CD4-positive, alpha-beta T cell treated with Interleukin-2 at 100 ng/mL for 4 hours (primary cell): Measurements from ENCODE around the gene MARVELD2.
"Not testable (repeated sequence)": the region's sequence is repeated elsewhere in the genome, so short reads cannot be mapped to it uniquely, and the experiment has no call there.

ENCODE experiments used
- DNase-seq: peaks from one replicate; pipeline ENCODE4 v3.0.0-alpha.2; 2020; ENCODE audit warnings: low spot score

Gene MARVELD2

DNA sequence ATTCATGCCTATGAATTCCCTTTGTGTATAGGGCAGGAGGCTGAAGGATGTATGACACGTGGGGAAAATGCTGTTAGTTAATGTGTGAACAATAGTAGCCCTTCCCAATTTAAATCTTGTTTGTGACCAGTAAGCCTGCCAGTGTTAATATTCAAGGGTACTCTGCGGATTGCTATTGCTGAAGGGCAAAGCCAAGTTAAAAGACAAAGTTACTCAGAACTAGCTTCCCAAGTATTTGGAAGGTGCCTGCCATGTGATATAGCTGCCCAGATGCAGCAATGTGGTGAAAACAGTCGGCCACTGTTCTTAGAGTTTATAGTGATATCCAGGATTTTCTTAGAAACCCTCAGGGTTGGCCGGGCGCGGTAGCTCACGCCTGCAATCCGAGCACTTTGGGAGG, 34.6 kb downstream of the MARVELD2 start:
- no peak for DNase-seq

DNA sequence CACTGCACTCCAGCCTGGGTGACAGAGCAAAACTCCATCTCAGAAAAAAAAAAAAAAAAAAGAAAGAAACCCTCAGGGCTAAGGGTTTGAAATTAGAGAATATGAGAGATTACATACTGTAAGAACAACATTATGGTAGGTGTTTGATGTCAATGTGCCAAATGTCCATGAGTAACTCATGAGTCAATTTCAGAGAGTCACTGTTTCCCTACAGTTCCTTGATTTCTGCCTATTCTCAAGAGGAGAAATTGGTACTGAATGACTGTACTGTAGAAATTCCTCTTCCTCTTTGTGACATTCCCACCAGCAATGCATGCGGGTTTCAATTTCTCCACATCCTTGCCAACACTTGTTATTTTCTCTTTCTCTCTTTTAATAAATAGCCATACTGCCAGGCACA, 35.2 kb downstream of the MARVELD2 start:
- no peak for DNase-seq

DNA sequence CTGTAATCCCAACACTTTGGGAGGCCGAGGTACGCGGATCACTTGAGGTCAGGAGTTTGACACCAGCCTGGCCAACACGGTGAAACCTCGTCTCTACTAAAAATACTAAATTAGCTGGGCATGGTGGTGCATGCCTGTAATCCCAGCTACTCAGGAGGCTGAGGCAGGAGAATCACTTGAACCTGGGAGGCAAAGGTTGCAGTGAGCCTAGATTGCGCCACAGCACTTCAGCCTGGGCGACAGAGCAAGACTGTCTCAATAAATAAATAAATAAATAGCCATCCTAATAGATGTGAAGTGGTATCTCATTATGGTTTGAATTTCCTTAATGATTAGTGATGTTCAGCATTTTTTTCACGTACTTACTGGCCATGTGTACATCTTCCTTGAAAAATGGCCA, 35.6 kb downstream of the MARVELD2 start:
- DNase-seq = not testable (repeated sequence)

DNA sequence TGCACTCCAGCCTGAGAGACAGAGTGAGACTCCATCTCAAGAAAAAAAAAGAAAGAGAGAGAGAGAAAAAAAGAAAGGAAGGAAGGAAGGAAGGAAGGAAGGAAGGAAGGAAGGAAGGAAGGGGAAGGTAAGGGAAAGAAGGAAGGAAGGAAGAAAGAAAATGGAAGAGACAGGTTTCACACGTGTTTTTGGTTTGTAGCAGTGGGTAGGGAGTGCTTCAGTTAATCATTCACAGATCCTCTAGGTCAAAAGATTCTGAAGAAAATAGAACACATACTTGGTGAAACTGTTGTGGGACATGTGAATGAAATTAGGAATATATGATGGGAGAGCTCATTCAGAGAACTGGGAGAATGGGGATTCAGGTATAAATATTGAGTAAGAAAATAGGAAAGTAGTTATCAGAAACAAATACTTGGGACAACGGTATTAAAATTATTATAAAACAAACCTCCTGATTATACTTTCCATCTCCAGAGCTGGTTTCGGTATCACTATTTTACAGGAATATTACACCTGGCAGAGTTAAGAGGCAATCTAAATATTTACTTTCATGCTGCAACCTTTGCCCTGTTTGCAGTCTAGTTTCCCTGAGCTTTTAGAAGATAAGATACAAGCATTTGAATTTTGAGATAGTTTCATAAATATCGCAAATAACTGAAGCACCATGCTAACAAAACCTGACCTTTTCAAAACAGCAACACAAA, 37.2 kb downstream of the MARVELD2 start:
- DNase-seq = no peak

DNA sequence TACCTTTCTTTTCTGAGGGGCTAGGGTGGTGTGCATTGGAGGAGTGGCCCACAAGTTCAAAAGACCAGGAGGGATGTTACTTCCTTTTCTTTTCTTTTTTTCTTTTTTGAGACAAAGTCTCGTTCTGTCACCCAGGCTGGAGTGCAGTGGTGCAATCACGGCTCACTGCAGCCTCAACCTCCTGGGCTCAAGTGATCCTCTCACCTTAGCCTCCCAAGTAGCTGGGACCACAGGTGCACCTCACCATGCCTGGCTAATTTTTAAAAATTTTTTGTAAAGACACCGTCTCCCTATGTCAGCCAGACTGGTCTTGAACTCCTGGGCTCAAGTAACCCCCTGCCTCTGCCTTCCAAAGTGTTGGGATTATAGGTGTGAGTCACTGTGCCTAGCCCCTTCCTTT, 38.6 kb downstream of the MARVELD2 start:
- DNase-seq = not testable (repeated sequence)

DNA sequence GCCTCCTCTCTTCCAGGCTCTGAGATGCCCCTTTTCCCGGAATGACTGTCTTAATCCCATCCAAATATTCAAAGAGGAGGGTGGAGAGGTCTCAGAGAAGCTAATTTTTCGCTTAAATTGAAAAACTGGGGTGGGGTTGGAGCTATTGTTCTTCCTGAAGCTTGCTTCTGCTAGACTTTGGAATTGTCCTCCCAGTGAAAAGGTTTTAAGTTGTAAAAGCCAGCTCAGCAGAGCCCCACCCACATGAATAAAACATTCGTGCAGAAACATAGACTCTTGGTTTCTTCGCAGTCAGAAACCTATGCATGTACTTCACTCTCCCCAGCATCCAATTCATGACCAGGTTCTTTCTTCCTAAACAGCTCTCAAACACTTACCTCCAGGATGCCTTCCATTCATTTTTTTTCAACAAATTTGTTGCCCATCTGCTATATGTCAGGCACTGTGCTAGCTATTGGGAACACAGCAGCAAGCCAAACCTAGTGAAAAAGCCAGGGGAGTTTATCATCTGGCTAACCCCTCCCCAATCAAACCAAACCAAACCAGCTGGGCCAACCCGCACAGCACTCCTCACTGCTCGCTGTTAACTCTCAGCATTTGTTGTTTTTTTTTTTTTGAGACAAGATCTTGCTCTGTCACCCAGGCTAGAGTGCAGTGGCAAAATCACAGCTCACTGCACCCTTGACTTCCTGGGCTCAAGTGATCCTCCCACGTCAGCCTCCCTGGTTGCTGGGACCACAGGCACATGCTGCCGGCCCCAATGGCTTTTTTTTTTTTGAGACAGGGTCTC, 39.7 kb downstream of the MARVELD2 start:
- DNase-seq = no peak

DNA sequence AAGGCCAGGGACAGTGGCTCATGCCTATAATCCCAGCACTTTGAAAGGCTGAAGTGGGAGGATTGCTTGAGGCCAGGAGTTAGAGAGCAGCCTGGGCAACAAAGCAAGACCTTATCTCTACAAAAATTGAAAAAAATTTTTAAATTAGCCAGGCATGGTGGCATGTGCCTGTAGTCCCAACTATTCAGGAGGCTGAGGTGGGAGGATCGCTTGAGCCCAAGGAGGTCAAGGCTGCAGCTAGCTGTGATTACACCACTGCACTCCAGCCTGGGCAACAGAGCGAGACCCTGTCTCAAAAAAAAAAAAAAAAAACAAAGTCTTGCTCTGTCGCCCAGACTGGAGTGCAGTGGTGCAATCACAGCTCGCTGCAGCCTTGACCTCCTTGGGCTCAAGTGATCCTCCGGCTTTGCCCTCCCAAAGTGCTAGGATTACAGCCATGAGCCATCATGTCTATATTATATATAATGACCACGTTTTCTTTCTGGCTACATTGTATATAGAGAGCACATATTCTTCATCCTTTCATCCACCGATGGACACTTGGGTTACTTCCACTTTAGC, 40.6 kb downstream of the MARVELD2 start:
- DNase-seq = not testable (repeated sequence)

DNA sequence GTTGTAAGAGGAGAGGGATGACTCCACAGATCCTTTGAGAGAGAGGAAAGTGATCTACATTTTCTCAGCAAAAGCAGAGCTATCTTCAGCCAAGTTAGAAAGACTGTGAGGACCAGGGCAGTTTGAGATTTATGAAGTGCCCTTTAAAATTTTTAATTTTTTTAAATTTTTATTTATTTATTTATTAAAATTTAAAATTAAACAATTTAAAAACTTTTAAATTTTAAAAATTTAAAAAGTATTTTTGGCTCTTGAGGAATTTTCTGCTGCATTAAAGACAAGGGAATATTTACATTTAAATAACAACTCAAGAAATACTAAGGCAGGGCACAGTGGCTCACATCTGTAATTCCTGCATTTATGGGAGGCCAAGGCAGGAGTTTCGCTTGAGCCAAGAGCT, 47.3 kb downstream of the MARVELD2 start:
- no peak for DNase-seq

DNA sequence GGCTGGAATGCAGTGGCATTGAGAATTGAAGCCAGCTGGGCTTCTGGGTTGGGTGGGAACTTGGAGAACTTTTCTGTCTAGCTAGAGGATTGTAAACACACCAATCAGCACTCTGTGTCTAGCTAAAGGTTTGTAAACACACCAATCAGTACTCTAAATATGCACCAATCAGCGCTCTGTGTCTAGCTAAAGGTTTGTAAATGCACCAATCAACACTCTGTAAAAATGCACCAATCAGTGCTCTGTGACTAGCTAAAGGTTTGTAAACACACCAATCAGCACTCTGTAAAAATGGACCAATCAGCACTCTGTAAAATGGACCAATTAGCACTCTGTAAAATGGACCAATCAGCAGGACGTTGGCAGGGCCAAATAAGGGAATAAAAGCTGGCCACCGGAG, 51.5 kb downstream of the MARVELD2 start:
- DNase-seq = not testable (repeated sequence)

DNA sequence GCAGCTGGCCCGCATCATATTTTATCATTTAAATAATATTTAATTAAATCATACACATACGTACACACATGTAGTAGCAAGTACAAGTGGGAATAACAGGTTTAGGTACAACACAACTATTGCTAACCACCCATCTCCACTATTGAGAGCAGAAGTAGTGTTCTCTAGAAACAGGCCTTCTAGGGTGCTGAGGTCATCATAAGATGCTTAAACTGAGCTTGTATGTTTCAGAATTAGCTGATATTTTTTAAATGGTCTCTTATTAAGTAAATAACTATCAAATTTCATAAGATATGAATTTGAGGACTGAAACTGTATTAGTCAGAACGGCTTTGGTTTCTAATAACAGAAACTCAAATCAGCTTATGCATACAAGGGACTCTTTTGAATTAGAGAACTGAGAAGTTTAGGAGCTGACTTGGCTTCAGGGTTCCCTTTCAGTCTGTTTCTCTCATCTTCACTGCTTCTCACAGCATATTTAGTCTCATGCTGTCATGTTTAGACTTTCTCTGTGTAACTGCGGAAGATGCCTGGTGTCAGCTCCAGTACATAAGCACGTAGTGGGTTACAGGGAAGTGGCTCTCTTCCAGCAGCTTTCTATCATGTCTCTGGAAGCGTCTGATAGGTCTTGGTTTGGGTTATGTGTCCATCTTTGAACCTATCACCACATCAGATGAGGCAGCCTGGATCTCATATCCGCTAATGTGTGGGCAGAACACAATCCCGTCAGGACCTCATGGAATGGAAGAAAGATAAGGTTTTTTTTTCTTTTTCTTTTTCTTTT, 52.7 kb downstream of the MARVELD2 start:
- DNase-seq = no peak

DNA sequence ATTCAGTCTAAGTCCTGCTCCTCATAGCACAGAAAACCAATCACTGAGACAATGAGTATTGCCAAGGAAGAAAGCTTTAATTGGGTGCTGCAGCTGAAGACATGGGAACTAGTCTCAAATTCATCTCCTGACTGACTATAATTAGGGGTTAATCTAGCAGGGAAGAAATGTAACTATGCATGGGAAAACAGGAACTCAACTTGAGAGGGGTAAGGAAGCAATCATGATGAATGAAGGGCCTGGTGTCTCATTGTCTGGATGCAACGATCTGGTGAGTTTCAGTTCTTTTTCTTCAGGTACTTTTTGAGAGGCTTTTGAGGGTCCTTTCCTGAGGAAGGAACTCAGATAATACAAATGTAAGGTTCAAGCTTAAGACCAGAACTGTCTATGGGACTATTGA, 53.7 kb downstream of the MARVELD2 start:
- DNase-seq = no peak

DNA sequence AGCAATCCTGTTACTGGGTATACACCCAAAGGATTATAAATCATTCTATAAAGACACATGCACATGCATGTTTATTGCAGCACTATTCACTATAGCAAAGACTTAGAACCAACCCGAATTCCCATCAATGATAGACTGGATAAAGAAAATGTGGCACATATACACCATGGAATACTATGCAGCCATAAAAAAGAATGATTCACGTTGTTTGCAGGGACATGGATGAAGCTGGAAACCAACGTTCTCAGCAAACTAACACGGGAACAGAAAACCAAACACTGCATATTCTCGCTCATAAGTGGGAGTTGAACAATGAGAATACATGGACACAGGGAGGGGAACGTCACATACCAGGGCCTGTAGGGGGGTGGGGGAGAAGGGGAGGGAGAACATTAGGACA, 56.6 kb downstream of the MARVELD2 start:
- DNase-seq = not testable (repeated sequence)

DNA sequence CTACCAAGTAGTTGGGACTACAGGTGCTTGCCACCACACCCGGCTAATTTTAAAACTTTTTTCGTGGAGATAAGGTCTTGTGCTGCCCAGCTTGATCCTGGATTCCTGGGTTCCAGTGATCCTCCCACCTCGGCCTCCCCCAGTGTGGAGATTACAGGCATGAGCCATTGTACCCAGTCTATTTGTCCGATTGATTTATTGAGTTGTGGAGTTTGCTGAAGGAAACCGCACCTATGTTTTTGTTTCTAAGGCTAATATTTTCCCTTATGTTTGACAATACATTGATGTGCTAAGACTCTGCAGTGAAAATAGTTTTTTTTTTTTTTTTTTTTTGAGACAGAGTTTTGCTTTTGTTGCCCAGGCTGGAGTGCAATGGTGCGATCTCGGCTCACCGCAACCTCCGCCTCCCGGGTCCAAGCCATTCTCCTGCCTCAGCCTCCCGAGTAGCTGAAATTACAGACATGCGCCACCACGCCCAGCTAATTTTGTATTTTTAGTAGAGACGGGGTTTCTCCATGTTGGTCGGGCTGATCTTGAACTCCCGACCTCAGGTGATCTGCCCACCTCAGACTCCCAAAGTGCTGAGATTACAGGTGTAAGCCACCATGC, 57.7 kb downstream of the MARVELD2 start:
- DNase-seq = not testable (repeated sequence)

DNA sequence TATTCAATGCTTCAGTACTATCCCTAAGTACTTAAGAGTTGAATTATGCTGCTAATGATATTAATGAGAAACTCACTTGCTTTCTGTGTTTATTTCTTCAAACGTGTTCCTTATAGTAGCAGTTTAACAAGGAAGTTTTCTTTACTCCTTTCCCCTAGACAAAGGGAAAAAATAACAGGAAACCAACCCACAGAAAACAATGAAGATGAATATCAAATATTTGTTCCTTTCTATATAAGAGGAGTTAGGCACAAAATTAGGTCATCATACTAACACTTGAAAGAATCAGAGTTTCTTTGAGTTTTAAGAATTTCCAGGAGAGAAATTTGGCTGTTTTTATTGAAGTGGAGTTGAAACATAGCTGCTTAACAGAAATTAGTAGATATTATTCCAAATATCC, 62.3 kb downstream of the MARVELD2 start:
- DNase-seq = no peak

DNA sequence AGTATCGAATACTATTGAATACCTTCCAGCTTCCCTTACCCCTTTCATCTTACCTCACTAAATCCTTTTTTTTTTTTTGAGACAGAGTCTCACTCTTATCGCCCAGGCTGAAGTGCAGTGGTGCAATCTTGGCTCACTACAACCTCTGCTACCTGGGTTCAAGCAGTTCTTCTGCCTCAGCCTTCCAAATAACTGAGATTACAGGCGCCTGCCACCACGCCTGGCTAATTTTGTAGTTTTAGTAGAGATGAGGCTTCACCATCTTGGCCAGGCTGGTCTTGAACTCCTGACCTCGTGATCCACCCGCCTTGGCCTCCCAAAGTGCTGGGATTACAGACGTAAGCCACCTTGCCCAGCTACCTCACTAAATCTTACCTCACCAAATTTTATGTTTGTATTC, 63.4 kb downstream of the MARVELD2 start:
- not testable (repeated sequence) for DNase-seq

DNA sequence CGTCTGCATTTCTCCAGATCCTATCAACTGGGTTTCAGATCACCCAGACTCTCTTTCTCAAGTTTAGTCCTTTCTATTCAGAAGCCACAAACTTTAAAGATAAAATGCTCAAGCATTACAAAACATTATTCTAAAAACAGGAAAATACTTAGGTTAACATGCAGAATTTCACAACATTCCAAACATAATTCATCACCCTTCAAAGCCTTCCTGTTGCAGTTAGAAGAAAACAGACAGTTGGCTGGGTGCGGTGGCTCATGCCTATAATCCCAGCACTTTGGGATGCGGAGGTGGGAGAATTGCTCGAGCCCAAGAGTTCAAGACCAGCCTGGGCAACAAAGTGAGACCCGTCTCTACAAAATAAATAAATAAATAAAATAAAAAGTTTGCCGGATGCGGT, 70.0 kb downstream of the MARVELD2 start:
- no peak for DNase-seq

DNA sequence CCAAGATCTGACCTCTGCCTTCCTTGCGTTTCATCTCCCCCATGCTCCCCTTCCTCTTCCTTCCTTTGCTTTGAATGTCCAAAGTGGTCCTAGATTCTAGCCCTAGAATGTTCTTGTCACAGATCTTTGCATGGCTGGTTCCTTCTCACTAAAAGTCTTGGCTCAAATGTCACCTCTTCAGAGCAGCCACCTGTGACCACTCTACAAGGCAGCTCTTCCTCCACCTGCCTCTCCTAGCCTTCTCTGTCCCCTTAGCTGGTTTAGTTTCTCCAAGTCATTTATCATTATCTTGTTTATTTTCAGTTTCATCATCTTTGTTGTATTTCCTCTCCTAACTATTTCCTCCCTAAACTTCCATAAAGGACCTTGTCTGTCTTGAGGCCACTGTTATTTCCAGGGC, 70.6 kb downstream of the MARVELD2 start:
- DNase-seq = no peak

DNA sequence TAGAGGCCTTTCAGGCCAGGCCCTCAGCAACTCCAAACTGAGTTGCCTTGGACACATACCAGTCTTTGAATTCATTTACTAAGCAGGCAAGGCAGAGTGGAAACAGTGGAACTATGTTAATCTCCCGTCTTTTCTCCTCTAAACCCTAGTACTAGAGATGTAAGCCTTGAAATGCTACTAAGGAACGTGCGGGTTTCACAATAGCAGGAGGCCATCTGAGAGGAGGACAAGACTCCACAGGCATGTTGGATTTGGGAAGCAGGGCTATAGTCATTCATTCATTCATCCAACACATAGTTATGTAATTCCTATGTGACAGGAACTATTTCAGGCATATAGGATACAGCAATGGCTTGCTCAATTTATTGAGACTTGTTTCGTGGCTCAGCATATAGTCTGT, 74.3 kb downstream of the MARVELD2 start:
- no peak for DNase-seq

DNA sequence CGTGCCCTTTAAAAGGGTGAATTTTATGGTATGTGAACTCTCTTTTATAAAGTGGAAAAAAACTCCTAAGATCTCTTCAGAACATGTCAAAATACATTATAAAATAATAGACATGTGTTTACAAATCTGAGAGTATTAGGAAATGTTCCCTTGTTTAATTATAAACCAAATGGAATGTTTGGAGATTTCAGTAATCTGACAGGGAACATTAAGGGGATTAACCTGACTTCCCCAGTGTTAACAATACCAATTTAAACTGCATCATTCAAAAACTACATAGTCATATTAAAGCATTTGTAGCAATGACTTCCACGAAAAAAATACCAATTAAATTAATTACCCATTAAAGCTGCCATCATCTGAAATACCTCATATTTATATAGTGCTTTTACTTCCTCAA, 76.1 kb downstream of the MARVELD2 start:
- DNase-seq = no peak

DNA sequence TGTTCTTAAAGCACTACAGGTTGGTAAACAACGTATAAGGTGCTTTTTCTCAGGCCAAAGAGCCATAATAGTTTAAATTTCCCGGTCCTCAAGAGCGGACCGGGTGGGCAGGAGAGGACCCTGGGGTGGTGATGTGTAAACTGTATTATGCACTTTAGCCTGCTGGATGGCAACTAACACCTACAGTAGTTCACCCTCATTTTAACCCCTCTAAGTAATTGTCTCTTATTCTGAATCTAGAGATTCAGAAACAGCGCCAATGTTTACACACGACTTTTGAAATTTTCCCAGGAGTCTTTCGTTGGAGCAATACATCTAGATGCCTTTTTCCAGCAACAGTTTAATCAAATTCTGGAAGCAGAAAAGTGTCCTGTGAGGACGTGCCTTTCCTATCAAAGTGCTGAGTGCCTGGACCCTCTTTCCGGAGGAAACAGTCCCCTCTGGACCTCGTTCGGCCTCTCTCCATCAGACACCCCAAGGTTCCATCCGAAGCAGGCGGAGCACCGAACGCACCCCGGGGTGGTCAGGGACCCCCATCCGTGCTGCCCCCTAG, 77.0 kb downstream of the MARVELD2 start:
- no peak for DNase-seq

DNA sequence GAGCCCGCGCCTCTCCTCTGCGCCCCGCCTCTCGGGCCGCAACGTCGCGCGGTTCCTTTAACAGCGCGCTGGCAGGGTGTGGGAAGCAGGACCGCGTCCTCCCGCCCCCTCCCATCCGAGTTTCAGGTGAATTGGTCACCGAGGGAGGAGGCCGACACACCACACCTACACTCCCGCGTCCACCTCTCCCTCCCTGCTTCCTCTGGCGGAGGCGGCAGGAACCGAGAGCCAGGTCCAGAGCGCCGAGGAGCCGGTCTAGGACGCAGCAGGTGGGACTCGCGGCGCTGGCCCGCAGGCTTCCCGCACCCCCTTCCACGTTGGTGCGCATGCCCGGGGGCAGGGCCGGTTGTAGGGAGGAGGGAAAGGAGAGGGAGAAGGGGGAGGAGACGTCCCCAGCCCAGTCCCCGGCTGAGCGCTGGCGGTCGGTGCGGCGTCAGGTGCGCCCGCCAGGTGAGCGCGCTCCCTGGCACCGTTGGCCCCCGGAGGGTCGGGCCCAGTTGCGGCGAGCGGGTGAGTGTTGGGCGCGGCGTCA, 77.5 kb downstream of the MARVELD2 start, which contains the start of gene OCLN:
Gene OCLN, plus strand, starts transcription at position 400 of the 532 bp plus-strand sequence. CDS start 11,455 bp downstream, outside the sequence.
- no peak for DNase-seq
